OCI-LY3 (cell line): ENCODE measurements around the gene KCTD21.

Source experiments
- H2AFZ ChIP-seq: fragments of 200-600, 300-600 bp; shearing (Covaris generic); 2 replicates; pipeline ENCODE4 v1.6.0; 2014; ENCODE audit warnings: antibody characterized with exemption, low read depth, low read length
- H3K27ac ChIP-seq: fragments of 200-600, 300-600 bp; sonication (generic); 2 replicates; pipeline ENCODE4 v1.5.1; 2014; ENCODE audit warnings: mild to moderate bottlenecking, low read length, moderate library complexity, mixed read lengths
- H3K27me3 ChIP-seq: fragments of 200-600, 300-600 bp; sonication (generic); 2 replicates; pipeline ENCODE4 v1.6.1; 2014; ENCODE audit warnings: low read depth, low read length, mixed read lengths
- H3K36me3 ChIP-seq: fragments of 200-600, 300-600 bp; sonication (generic); replicated peaks from 2 replicates; pipeline ENCODE3; 2014; ENCODE audit warnings: low read depth, low read length, mixed read lengths
- H3K4me1 ChIP-seq: fragments of 300-600, 200-600 bp; sonication (generic); 2 replicates; pipeline ENCODE4 v1.6.1; 2014; ENCODE audit warnings: low read length, mixed read lengths
- H3K4me2 ChIP-seq: fragments of 200-600, 300-600 bp; sonication (generic); 2 replicates; pipeline ENCODE4 v1.6.1; 2014; ENCODE audit warnings: low read length, mixed read lengths
- H3K4me3 ChIP-seq: fragments of 300-600, 200-600 bp; sonication (generic); 2 replicates; pipeline ENCODE4 v1.5.1; 2014; ENCODE audit warnings: antibody characterized with exemption, mild to moderate bottlenecking, low read length, moderate library complexity
- H3K79me2 ChIP-seq: fragments of 300-600, 200-600 bp; shearing (Covaris generic); 2 replicates; pipeline ENCODE4 v1.6.1; 2014; ENCODE audit warnings: mild to moderate bottlenecking, low read length, mixed read lengths
- H3K9ac ChIP-seq: fragments of 300-600, 200-600 bp; shearing (Covaris generic); 2 replicates; pipeline ENCODE4 v1.6.0; 2014; ENCODE audit warnings: mild to moderate bottlenecking, low read length, moderate library complexity
- H3K9me3 ChIP-seq: fragments of 200-600, 300-600 bp; shearing (Covaris generic); 2 replicates; pipeline ENCODE4 v1.6.1; 2014; ENCODE audit warnings: low read length, mixed read lengths; ENCODE audit not compliant: insufficient read depth
- H4K20me1 ChIP-seq: fragments of 200-600, 300-600 bp; sonication (generic); 2 replicates; pipeline ENCODE4 v1.6.1; 2016; ENCODE audit warnings: low read length, mixed read lengths; ENCODE audit not compliant: insufficient read depth
- EZH2phosphoT487 ChIP-seq: fragments of 200-600 bp; shearing (Covaris generic); IDR thresholded peaks from 2 replicates; pipeline ENCODE4 v1.6.1; 2018; ENCODE audit warnings: antibody characterized with exemption, mixed run types, low read depth
- TF ChIP-seq, protein P1 (sequence below): fragments of 200-600, 300-600 bp; sonication (generic); IDR thresholded peaks from 2 replicates; pipeline ENCODE4 v1.5.1; 2014; ENCODE audit warnings: antibody characterized with exemption, low read length, low read depth

KCTD21 gene

DNA sequence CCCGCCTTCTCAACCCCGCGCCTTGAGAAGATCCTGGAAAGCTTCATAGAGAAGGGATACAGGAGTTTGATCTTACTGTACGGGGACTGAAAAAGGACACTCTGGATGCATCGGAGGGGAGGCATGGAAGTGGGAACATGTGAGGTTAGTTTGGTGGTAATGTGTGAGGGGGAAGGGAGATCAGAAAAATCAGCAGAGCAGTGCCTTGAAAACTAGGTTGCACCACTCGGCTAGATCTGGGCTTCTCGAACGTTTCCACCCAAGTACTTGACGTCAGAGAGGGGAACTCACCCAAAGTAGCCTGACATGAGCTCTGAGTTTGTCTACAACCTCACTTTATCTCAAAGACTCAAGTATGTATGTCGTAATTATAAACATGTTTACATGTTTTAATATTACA is 14.8 kb upstream of the KCTD21 start:
- TF ChIP-seq, protein P1, sequence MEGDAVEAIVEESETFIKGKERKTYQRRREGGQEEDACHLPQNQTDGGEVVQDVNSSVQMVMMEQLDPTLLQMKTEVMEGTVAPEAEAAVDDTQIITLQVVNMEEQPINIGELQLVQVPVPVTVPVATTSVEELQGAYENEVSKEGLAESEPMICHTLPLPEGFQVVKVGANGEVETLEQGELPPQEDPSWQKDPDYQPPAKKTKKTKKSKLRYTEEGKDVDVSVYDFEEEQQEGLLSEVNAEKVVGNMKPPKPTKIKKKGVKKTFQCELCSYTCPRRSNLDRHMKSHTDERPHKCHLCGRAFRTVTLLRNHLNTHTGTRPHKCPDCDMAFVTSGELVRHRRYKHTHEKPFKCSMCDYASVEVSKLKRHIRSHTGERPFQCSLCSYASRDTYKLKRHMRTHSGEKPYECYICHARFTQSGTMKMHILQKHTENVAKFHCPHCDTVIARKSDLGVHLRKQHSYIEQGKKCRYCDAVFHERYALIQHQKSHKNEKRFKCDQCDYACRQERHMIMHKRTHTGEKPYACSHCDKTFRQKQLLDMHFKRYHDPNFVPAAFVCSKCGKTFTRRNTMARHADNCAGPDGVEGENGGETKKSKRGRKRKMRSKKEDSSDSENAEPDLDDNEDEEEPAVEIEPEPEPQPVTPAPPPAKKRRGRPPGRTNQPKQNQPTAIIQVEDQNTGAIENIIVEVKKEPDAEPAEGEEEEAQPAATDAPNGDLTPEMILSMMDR, result no peak
- TF ChIP-seq EZH2phosphoT487, result no peak
- no peak overlapping the region for H3K4me2 ChIP-seq
- H3K4me3 ChIP-seq, result no peak overlapping the region
- H2AFZ ChIP-seq, result no peak overlapping the region
- H3K36me3 ChIP-seq, result no peaks in the 10 kb centered on the region
- H4K20me1 ChIP-seq, result no peaks in the 10 kb centered on the region
- H3K9ac ChIP-seq, result no peak overlapping the region
- H3K27ac ChIP-seq, result no peak overlapping the region
- no peaks in the 10 kb centered on the region for H3K9me3 ChIP-seq
- H3K4me1 ChIP-seq, result no peaks in the 10 kb centered on the region
- H3K79me2 ChIP-seq, result no peaks in the 10 kb centered on the region
- no peaks in the 10 kb centered on the region for H3K27me3 ChIP-seq

DNA sequence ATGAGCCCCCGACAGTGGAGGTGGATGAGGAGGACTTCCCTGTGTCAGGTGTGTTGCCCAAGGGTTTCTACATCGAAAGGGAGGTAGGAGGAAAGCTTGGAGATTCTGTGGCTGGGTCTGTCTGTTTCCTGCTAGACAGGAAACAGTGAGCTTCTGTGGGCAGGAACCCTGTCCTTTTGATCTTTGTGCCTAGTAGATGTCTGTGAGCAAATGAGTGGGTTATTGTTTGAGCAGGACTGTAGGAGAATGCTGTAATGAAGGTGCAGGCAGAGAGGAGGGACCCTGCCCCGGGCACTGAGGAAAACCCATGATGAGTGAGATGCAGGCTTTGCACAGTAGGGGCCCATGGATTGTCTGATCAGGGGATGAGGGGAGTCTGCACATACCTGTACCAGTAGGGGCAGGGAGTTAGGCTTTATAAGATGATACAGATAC is 14.3 kb upstream of the KCTD21 start:
- Histone ChIP-seq H3K9me3 (no peaks in the 10 kb centered on the region), H3K27me3 (no peaks in the 10 kb centered on the region), H3K4me1 (no peaks in the 10 kb centered on the region), H2AFZ (no peak overlapping the region), H4K20me1 (no peaks in the 10 kb centered on the region), H3K9ac (no peak overlapping the region), H3K4me3 (no peak overlapping the region), H3K36me3 (no peaks in the 10 kb centered on the region), H3K79me2 (no peaks in the 10 kb centered on the region), H3K4me2 (no peak overlapping the region), H3K27ac (no peak overlapping the region)
- TF ChIP-seq EZH2phosphoT487, result no peak
- TF ChIP-seq, protein P1, result no peak

- Histone ChIP-seq H3K4me1 (no peaks in the 10 kb centered on the region), H3K27me3 (no peaks in the 10 kb centered on the region), H3K9me3 (no peaks in the 10 kb centered on the region), H3K4me3 (no peak overlapping the region), H3K4me2 (no peak overlapping the region), H3K27ac (no peak overlapping the region), H2AFZ (no peak overlapping the region), H3K79me2 (no peaks in the 10 kb centered on the region), H3K36me3 (no peaks in the 10 kb centered on the region), H3K9ac (no peak overlapping the region), H4K20me1 (no peaks in the 10 kb centered on the region)
- TF ChIP-seq EZH2phosphoT487, result no peak
- TF ChIP-seq, protein P1, result no peak
Measured at GRCh38 chr11:78201096-78201818, 12.8 kb upstream of the KCTD21 start.

- Histone ChIP-seq H3K9me3 (no peaks in the 10 kb centered on the region), H3K4me3 (no peak overlapping the region), H2AFZ (no peak overlapping the region), H3K4me1 (no peaks in the 10 kb centered on the region), H3K79me2 (no peaks in the 10 kb centered on the region), H3K27me3 (no peaks in the 10 kb centered on the region), H3K36me3 (no peaks in the 10 kb centered on the region), H4K20me1 (no peaks in the 10 kb centered on the region), H3K4me2 (no peak overlapping the region), H3K9ac (no peak overlapping the region), H3K27ac (no peak overlapping the region)
- TF ChIP-seq, protein P1, result no peak
- TF ChIP-seq EZH2phosphoT487, result no peak
Measured at GRCh38 chr11:78200553-78200952, 12.1 kb upstream of the KCTD21 start.
